ENCODE data around the gene CBFA2T3.

DNA sequence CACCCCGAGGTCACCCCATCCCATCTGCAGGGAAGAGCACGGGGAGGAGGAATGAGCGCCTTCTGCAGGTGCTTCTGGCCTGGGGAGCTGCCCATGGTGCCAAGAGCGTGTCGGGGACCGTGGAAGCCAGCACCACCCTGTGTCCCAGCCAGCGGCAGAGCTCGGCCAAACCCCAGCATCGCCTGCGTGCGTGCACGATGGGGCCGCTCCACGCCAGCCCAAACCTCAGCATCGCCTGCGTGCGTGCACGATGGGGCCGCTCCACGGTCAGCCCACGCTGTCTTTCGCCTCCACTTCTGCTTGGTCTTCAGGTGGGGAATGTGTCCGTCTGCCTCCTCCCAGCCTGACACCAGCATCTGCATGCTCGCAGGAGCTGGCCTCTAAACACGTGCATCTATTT lies 134.2 kb downstream of the CBFA2T3 start:
- TF ChIP-seq EZH2 (IDR thresholded peaks at IDR 0.05; ENCODE audit: insufficient read depth, low read length), result no peak
- no peak for TF ChIP-seq CTCF (IDR thresholded peaks at IDR 0.05; ENCODE audit: insufficient read depth, low read depth, low read length)

All from astrocyte (in vitro differentiated cells and primary cell).